ENCODE measurements around the gene RGS1. TPM values are rescaled to one million over a fixed set of nuclear protein-coding genes. Genes with fewer than 3 reads are reported as not detected.

RGS1 gene
- total RNA-seq, 1 experiment from 2014 or later = not detected

DNA sequence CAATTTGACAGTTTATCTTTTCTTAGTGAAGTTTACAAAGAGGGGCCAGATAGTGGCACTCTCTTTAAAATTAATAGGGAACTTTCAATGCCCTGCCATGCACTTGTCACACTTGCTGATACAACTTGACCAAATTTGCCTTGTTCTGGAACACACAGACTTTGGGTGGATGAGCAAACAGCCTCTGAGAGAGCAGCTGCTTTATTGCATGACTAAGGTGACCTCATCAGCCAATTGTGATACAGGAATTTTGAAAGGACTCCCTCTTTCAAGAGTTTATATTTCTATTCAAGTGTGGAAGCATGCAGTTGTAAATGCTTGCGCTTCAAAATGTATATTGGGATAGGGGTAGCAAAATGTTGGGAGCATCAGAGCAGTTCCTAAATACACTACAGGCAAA, 2.1 kb upstream of the RGS1 start:
- Histone ChIP-seq H2AFZ (ENCODE audit: low read length) (no peak overlapping the region), H3K4me2 (ENCODE audit: low read length) (no peak overlapping the region), H3K9me3 (ENCODE audit: low read length) (no peaks in the 10 kb centered on the region), H3K9ac (ENCODE audit: low read length) (no peak overlapping the region), H3K27ac (ENCODE audit: low read length) (no peak overlapping the region), H4K20me1 (ENCODE audit: low read length) (no peaks in the 10 kb centered on the region), H3K4me1 (ENCODE audit: insufficient read depth, low read length) (no peaks in the 10 kb centered on the region), H3K27me3 (ENCODE audit: low read length) (no peaks in the 10 kb centered on the region), H3K36me3 (ENCODE audit: low read depth, low read length) (no peaks in the 10 kb centered on the region), H3F3A (ENCODE audit: low read length, unreplicated experiment) (no peaks in the 10 kb centered on the region), H3K4me3 (ENCODE audit: low read length) (no peak overlapping the region), H3K9me2 (replicated peaks; ENCODE audit: low read length) (no peaks in the 10 kb centered on the region), H3K79me2 (ENCODE audit: low read length) (no peaks in the 10 kb centered on the region)
- BruUV-seq (replicated peaks) = no TSS peak
- ChIA-PET CTCF (no interaction called here), POLR2A (ENCODE audit: unreplicated experiment) (no interaction called here)
- ATAC-seq (peak; percentile 57), DNase-seq (peak; percentile 18)
- TF ChIP-seq, protein P1, sequence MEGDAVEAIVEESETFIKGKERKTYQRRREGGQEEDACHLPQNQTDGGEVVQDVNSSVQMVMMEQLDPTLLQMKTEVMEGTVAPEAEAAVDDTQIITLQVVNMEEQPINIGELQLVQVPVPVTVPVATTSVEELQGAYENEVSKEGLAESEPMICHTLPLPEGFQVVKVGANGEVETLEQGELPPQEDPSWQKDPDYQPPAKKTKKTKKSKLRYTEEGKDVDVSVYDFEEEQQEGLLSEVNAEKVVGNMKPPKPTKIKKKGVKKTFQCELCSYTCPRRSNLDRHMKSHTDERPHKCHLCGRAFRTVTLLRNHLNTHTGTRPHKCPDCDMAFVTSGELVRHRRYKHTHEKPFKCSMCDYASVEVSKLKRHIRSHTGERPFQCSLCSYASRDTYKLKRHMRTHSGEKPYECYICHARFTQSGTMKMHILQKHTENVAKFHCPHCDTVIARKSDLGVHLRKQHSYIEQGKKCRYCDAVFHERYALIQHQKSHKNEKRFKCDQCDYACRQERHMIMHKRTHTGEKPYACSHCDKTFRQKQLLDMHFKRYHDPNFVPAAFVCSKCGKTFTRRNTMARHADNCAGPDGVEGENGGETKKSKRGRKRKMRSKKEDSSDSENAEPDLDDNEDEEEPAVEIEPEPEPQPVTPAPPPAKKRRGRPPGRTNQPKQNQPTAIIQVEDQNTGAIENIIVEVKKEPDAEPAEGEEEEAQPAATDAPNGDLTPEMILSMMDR (conservative IDR thresholded peaks at IDR 0.05; ENCODE audit: low read depth, low read length) = no peak
- TF ChIP-seq EZH2phosphoT487 (IDR thresholded peaks at IDR 0.05; ENCODE audit: borderline replicate concordance, low read length) (no peak), EZH2 (IDR thresholded peaks at IDR 0.05; ENCODE audit: low read length, unreplicated experiment) (no peak)
- intact Hi-C loops (cut with micrococcal nuclease) = no loop called here

DNA sequence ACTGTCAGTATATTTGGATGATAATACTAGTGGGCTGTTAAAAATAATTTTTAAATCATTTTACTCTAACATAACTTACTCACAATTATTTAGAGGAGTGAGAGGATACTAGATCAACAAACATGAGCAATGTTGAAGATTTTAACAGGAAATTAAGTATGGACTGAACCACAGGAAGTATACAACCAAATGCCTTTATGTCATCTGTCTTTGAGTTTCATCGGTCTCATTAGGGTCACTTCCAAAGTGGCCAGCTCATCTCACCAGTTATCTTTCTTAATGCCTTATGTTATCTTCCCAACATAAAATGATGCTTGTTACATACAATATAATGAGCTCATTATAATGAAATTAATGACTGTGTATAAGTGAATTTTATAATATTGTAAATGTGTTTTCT, 1.5 kb upstream of the RGS1 start:
- Histone ChIP-seq H4K20me1 (ENCODE audit: low read length) (no peaks in the 10 kb centered on the region), H3F3A (ENCODE audit: low read length, unreplicated experiment) (no peaks in the 10 kb centered on the region), H3K4me2 (ENCODE audit: low read length) (no peak overlapping the region), H3K9me2 (replicated peaks; ENCODE audit: low read length) (no peaks in the 10 kb centered on the region), H3K4me3 (ENCODE audit: low read length) (no peak overlapping the region), H3K27ac (ENCODE audit: low read length) (no peak overlapping the region), H3K9me3 (ENCODE audit: low read length) (no peaks in the 10 kb centered on the region), H3K36me3 (ENCODE audit: low read depth, low read length) (no peaks in the 10 kb centered on the region), H3K79me2 (ENCODE audit: low read length) (no peaks in the 10 kb centered on the region), H3K4me1 (ENCODE audit: insufficient read depth, low read length) (0 out of 2 replicates have a peak, but pooled peaks cover under 1% of the 10 kb centered on the region), H3K9ac (ENCODE audit: low read length) (no peak overlapping the region), H3K27me3 (ENCODE audit: low read length) (no peaks in the 10 kb centered on the region), H2AFZ (ENCODE audit: low read length) (no peak overlapping the region)
- BruUV-seq (replicated peaks) = no TSS peak
- TF ChIP-seq EZH2phosphoT487 (IDR thresholded peaks at IDR 0.05; ENCODE audit: borderline replicate concordance, low read length) (no peak), EZH2 (IDR thresholded peaks at IDR 0.05; ENCODE audit: low read length, unreplicated experiment) (no peak)
- TF ChIP-seq, protein P1 (conservative IDR thresholded peaks at IDR 0.05; ENCODE audit: low read depth, low read length) = no peak
- intact Hi-C loops (cut with micrococcal nuclease) = no loop called here
- ATAC-seq (0 out of 2 replicates have a peak, but pooled peaks have one; percentile 24), DNase-seq (no peak)
- ChIA-PET POLR2A (ENCODE audit: unreplicated experiment) (no interaction called here), CTCF (no interaction called here)

GRCh38 chr1:192576190-192577144, 894 bp downstream of the RGS1 start:
- Histone ChIP-seq H4K20me1 (ENCODE audit: low read length) (no peaks in the 10 kb centered on the region), H3K27ac (ENCODE audit: low read length) (no peak overlapping the region), H3F3A (ENCODE audit: low read length, unreplicated experiment) (no peaks in the 10 kb centered on the region), H3K27me3 (ENCODE audit: low read length) (no peaks in the 10 kb centered on the region), H3K9me2 (replicated peaks; ENCODE audit: low read length) (no peaks in the 10 kb centered on the region), H3K9ac (ENCODE audit: low read length) (no peak overlapping the region), H3K4me2 (ENCODE audit: low read length) (no peak overlapping the region), H3K9me3 (ENCODE audit: low read length) (no peaks in the 10 kb centered on the region), H2AFZ (ENCODE audit: low read length) (no peak overlapping the region), H3K36me3 (ENCODE audit: low read depth, low read length) (no peaks in the 10 kb centered on the region), H3K4me1 (ENCODE audit: insufficient read depth, low read length) (peaks cover 4% of the 10 kb centered on the region; the same call in 1 of the 2 replicates), H3K79me2 (ENCODE audit: low read length) (no peaks in the 10 kb centered on the region), H3K4me3 (ENCODE audit: low read length) (no peak overlapping the region)
- BruUV-seq (replicated peaks) = no TSS peak
- intact Hi-C loops (cut with micrococcal nuclease) = no loop called here
- no peak for DNase-seq
- POLR2A ChIA-PET (ENCODE audit: unreplicated experiment) = no interaction called here
- TF ChIP-seq, protein P1 (conservative IDR thresholded peaks at IDR 0.05; ENCODE audit: low read depth, low read length) = no peak
- TF ChIP-seq EZH2phosphoT487 (IDR thresholded peaks at IDR 0.05; ENCODE audit: borderline replicate concordance, low read length) (no peak), EZH2 (IDR thresholded peaks at IDR 0.05; ENCODE audit: low read length, unreplicated experiment) (no peak)
- ATAC-seq = no peak
- CTCF ChIA-PET = no interaction called here
